ENCODE results near the gene WWOX. TPM values are rescaled to one million over a fixed set of nuclear protein-coding genes. Genes with fewer than 3 reads are reported as not detected.

The WWOX gene
- total RNA-seq, 1 donor from 2014 or later, result 17.8 TPM

GRCh38 chr16:78633551-78633950 is 534.1 kb downstream of the WWOX start:
- Mint-ChIP-seq H3K36me3 (ENCODE audit: low read depth) (no peaks in the 10 kb centered on the region), H3K9me3 (peaks cover 25% of the 10 kb centered on the region), H3K4me3 (no peak overlapping the region), H3K27me3 (ENCODE audit: insufficient read depth) (no peaks in the 10 kb centered on the region), H3K4me1 (ENCODE audit: low read depth) (no peaks in the 10 kb centered on the region), H3K27ac (no peak overlapping the region)
- intact Hi-C loops (cut with micrococcal nuclease), result no loop called here
- no peak for DNase-seq (ENCODE audit: low spot score)

DNA sequence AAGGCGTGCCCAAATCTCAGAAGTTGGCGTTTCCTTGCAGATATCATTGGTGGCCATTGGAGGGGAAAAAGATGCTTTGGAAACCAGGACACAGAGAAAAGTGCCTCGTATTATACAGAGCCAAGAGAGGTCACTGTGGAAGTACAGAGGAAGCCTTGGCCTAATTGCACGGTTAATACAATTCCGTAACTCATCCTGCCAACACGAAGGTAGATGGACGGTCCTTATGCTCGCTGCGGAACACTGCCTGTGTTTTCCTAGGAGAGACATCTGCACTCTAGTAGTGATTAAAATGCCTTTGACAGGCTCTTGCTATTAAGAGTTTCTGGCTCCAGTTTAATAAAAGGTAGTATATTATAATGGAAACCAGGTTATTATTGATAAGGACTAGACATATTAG is 536.4 kb downstream of the WWOX start:
- DNase-seq (ENCODE audit: low spot score), result no peak
- Mint-ChIP-seq H3K27me3 (ENCODE audit: insufficient read depth) (peaks cover 3% of the 10 kb centered on the region), H3K27ac (no peak overlapping the region), H3K4me1 (ENCODE audit: low read depth) (no peaks in the 10 kb centered on the region), H3K4me3 (no peak overlapping the region), H3K36me3 (ENCODE audit: low read depth) (no peaks in the 10 kb centered on the region), H3K9me3 (peaks cover 9% of the 10 kb centered on the region)
- intact Hi-C loops (cut with micrococcal nuclease), result no loop called here

GRCh38 chr16:78638371-78638770 is 538.9 kb downstream of the WWOX start:
- Mint-ChIP-seq H3K27me3 (ENCODE audit: insufficient read depth) (peaks cover 20% of the 10 kb centered on the region), H3K36me3 (ENCODE audit: low read depth) (no peaks in the 10 kb centered on the region), H3K4me3 (no peak overlapping the region), H3K27ac (no peak overlapping the region), H3K9me3 (no peaks in the 10 kb centered on the region), H3K4me1 (ENCODE audit: low read depth) (no peaks in the 10 kb centered on the region)
- intact Hi-C loops (cut with micrococcal nuclease), result no loop called here
- DNase-seq (ENCODE audit: low spot score), result no peak

DNA sequence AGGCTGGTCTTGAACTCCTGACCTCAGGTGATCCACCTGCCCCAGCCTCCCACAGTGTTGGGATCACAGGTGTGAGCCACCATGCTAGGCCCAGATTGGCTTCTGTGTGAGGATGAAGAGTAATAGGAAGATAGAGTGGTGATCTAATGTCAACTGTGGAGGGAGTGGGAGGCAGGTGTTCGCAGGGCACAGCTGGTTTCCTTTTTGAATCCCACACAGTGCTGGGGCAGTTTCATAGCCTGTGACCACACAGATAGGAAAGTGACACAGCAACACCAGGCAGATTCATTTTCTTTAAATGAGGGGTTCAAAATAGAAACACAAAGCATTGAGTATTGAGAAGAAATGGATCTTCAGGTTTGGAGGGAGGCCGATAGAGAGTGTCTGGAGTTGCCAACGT is 540.3 kb downstream of the WWOX start:
- intact Hi-C loops (cut with micrococcal nuclease), result no loop called here

GRCh38 chr16:78640886-78641285 is 541.4 kb downstream of the WWOX start:
- Mint-ChIP-seq H3K9me3 (no peaks in the 10 kb centered on the region), H3K4me3 (no peak overlapping the region), H3K36me3 (ENCODE audit: low read depth) (no peaks in the 10 kb centered on the region), H3K27me3 (ENCODE audit: insufficient read depth) (peaks cover 20% of the 10 kb centered on the region), H3K4me1 (ENCODE audit: low read depth) (no peaks in the 10 kb centered on the region), H3K27ac (no peak overlapping the region)
- intact Hi-C loops (cut with micrococcal nuclease), result no loop called here
- no peak for DNase-seq (ENCODE audit: low spot score)

More for the DNA sequence above, 540.3 kb downstream of the WWOX start:
- Mint-ChIP-seq H3K36me3 (ENCODE audit: low read depth) (no peaks in the 10 kb centered on the region), H3K9me3 (no peaks in the 10 kb centered on the region), H3K4me3 (no peak overlapping the region), H3K4me1 (ENCODE audit: low read depth) (no peaks in the 10 kb centered on the region), H3K27me3 (ENCODE audit: insufficient read depth) (peaks cover 20% of the 10 kb centered on the region), H3K27ac (no peak overlapping the region)
- DNase-seq (ENCODE audit: low spot score), result no peak

DNA sequence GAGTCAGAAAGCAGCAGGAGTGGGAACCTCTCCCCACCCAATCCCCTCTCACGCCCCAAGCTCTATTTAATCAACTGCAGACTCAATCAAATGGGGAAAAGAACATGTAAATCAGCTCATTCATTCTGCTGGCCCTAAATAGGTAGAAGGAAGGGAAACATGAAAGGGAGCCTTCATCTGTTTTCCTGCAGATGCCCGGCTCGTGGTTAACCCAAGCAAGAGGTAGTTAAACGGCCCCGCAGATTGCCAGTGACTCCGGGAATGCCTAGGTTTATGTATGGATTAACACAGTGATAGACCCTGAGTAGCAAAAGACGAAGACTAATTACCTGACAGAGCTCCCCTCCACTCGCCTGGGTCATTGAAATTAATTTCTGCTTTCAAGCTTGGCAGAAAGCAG is 542.0 kb downstream of the WWOX start:
- Mint-ChIP-seq H3K9me3 (no peaks in the 10 kb centered on the region), H3K4me1 (ENCODE audit: low read depth) (no peaks in the 10 kb centered on the region), H3K27ac (no peak overlapping the region), H3K36me3 (ENCODE audit: low read depth) (no peaks in the 10 kb centered on the region), H3K4me3 (no peak overlapping the region), H3K27me3 (ENCODE audit: insufficient read depth) (peaks cover 20% of the 10 kb centered on the region)
- no peak for DNase-seq (ENCODE audit: low spot score)
- intact Hi-C loops (cut with micrococcal nuclease), result no loop called here

GRCh38 chr16:78642621-78643285 is 543.3 kb downstream of the WWOX start:
- intact Hi-C loops (cut with micrococcal nuclease), result no loop called here
- no peak overlapping the region for H3K4me3 Mint-ChIP-seq
- no peaks in the 10 kb centered on the region for H3K9me3 Mint-ChIP-seq
- H3K36me3 Mint-ChIP-seq (ENCODE audit: low read depth), result no peaks in the 10 kb centered on the region
- H3K27me3 Mint-ChIP-seq (ENCODE audit: insufficient read depth), result peaks cover 20% of the 10 kb centered on the region
- H3K4me1 Mint-ChIP-seq (ENCODE audit: low read depth), result no peaks in the 10 kb centered on the region
- no peak overlapping the region for H3K27ac Mint-ChIP-seq
- DNase-seq (ENCODE audit: low spot score), result no peak

- no peaks in the 10 kb centered on the region for H3K9me3 Mint-ChIP-seq
Observed at GRCh38 chr16:78645657-78646056, 546.2 kb downstream of the WWOX start.

DNA sequence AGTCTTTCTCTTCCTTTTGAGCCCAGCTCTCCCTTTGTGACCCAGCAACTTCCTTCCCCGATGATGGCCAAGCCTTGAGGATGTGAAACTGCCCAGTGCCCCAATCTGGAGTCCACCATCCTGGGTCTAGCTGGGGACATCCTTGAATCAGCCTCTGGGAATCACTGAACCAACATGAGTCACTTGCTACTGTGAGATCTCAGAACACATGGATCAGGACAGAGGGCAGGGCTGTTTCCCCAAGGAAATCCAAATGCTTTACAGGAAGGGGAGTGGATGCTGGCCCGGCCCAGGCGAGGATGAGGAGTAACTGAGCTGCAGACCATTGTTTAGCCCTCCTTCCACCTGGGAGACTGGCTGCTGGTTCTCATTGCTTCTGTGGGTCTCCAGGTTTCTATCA is 547.6 kb downstream of the WWOX start:
- H3K4me3 Mint-ChIP-seq, result no peak overlapping the region
- no peak for DNase-seq (ENCODE audit: low spot score)
- peaks cover 7% of the 10 kb centered on the region for H3K27me3 Mint-ChIP-seq (ENCODE audit: insufficient read depth)
- H3K27ac Mint-ChIP-seq, result no peak overlapping the region
- intact Hi-C loops (cut with micrococcal nuclease), result no loop called here
- H3K4me1 Mint-ChIP-seq (ENCODE audit: low read depth), result no peaks in the 10 kb centered on the region
- H3K36me3 Mint-ChIP-seq (ENCODE audit: low read depth), result no peaks in the 10 kb centered on the region
- H3K9me3 Mint-ChIP-seq, result no peaks in the 10 kb centered on the region

More at GRCh38 chr16:78645657-78646056, 546.2 kb downstream of the WWOX start:
- H3K4me3 Mint-ChIP-seq, result no peak overlapping the region
- no peak overlapping the region for H3K27ac Mint-ChIP-seq
- H3K27me3 Mint-ChIP-seq (ENCODE audit: insufficient read depth), result peaks cover 17% of the 10 kb centered on the region
- no peak for DNase-seq (ENCODE audit: low spot score)
- H3K4me1 Mint-ChIP-seq (ENCODE audit: low read depth), result no peaks in the 10 kb centered on the region
- no peaks in the 10 kb centered on the region for H3K36me3 Mint-ChIP-seq (ENCODE audit: low read depth)
- intact Hi-C loops (cut with micrococcal nuclease), result no loop called here

DNA sequence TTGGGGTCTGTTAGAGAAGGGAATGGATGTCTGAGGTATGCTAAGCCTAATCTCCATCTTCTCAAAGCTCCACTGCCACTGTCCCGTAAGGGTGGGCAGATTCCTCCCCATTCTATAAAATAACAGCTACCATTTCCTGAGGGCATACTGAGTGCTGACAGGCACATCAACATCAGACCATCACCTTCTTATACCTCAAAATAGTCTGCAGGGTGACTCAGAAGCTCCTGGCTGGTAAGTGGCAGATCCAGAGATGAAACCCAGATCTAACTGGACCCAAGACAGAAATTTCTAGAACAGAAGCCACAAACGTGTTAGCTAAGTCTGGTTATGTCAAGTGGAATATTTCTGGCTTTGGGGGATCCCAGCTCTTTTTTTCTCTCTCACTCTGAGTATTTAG is 548.0 kb downstream of the WWOX start:
- intact Hi-C loops (cut with micrococcal nuclease), result no loop called here
- H3K27me3 Mint-ChIP-seq (ENCODE audit: insufficient read depth), result peaks cover 6% of the 10 kb centered on the region
- no peaks in the 10 kb centered on the region for H3K9me3 Mint-ChIP-seq
- no peaks in the 10 kb centered on the region for H3K4me1 Mint-ChIP-seq (ENCODE audit: low read depth)
- no peak overlapping the region for H3K4me3 Mint-ChIP-seq
- no peak overlapping the region for H3K27ac Mint-ChIP-seq
- no peak for DNase-seq (ENCODE audit: low spot score)
- no peaks in the 10 kb centered on the region for H3K36me3 Mint-ChIP-seq (ENCODE audit: low read depth)

GRCh38 chr16:78648517-78648916 is 549.1 kb downstream of the WWOX start:
- Mint-ChIP-seq H3K27ac (no peak overlapping the region), H3K4me3 (no peak overlapping the region), H3K4me1 (ENCODE audit: low read depth) (no peaks in the 10 kb centered on the region), H3K9me3 (no peaks in the 10 kb centered on the region), H3K36me3 (ENCODE audit: low read depth) (no peaks in the 10 kb centered on the region), H3K27me3 (ENCODE audit: insufficient read depth) (no peaks in the 10 kb centered on the region)
- intact Hi-C loops (cut with micrococcal nuclease), result no loop called here
- no peak for DNase-seq (ENCODE audit: low spot score)

DNA sequence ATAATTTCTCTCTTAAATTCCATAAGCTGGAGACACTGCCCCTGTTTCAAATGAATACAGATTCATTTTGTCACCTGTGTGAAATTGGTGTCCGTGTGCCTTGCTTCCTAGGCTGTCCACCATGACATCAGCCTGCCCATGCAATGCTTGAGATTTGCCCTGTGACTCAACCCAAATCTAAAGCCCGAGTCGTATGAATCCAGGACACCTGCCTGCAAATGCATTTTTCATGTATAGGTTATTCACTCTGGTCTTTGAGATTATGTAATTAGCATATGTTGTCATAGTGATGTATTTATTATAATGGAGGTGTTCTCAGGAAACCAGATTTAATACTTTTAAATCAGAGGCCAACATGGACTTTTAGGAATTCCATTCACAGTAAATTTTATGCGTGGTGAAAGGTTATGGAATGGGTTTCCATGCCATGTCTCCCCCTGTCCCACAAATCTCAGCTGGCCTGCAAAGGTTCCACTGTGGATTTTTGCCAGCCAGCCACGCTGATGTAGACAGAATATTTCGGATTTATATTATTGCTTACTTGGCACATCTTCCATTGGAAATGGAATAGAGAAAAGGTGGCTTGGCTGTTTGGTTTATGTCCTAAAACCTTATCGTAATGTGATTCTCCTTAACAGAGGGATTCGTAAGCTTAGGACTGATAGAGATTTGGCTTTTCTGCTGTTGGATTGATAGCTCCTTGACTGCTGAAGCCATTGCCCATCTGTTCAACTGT is 551.1 kb downstream of the WWOX start:
- Mint-ChIP-seq H3K4me1 (ENCODE audit: low read depth) (no peaks in the 10 kb centered on the region), H3K27me3 (ENCODE audit: insufficient read depth) (no peaks in the 10 kb centered on the region), H3K9me3 (no peaks in the 10 kb centered on the region), H3K36me3 (ENCODE audit: low read depth) (no peaks in the 10 kb centered on the region), H3K4me3 (no peak overlapping the region), H3K27ac (no peak overlapping the region)
- intact Hi-C loops (cut with micrococcal nuclease), result no loop called here
- DNase-seq (ENCODE audit: low spot score), result no peak

DNA sequence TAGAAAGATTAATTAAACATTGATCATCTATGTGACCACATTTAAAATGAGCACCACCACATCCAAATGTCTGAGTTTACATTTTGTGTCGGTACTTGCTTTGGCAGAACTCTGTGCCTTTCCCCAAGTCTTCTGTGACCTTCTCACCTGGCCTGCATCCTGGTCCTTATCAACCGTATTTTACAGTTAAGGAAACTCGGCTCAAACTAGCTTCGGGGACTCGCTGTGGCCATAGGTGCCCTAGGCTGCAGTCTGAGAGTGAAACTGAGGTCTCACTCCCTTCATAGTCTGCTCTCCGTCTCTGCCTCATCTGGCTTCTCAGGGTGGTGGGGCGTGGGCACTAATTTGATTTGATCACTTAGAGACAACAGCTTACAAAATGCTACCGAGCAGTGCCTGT is 555.5 kb downstream of the WWOX start:
- no peaks in the 10 kb centered on the region for H3K9me3 Mint-ChIP-seq
- no peak overlapping the region for H3K4me3 Mint-ChIP-seq
- no peak for DNase-seq (ENCODE audit: low spot score)
- no peaks in the 10 kb centered on the region for H3K36me3 Mint-ChIP-seq (ENCODE audit: low read depth)
- intact Hi-C loops (cut with micrococcal nuclease), result no loop called here
- no peaks in the 10 kb centered on the region for H3K4me1 Mint-ChIP-seq (ENCODE audit: low read depth)
- no peak overlapping the region for H3K27ac Mint-ChIP-seq
- no peaks in the 10 kb centered on the region for H3K27me3 Mint-ChIP-seq (ENCODE audit: insufficient read depth)

Measured in activated T-helper 1 cell treated with anti-CD3 and anti-CD28 coated beads, Interleukin-12 subunit alpha, Interleukin-12 subunit beta, Interleukin-2, Interleukin-4 antibody, amounts not matched to agents 30 ng/mL and 10 ng/mL and 1 ng/mL, durations not matched to agents 14 hours and 24 hours and 36 hours (primary cell).